ENCODE results near the gene PTPRC.

DNA sequence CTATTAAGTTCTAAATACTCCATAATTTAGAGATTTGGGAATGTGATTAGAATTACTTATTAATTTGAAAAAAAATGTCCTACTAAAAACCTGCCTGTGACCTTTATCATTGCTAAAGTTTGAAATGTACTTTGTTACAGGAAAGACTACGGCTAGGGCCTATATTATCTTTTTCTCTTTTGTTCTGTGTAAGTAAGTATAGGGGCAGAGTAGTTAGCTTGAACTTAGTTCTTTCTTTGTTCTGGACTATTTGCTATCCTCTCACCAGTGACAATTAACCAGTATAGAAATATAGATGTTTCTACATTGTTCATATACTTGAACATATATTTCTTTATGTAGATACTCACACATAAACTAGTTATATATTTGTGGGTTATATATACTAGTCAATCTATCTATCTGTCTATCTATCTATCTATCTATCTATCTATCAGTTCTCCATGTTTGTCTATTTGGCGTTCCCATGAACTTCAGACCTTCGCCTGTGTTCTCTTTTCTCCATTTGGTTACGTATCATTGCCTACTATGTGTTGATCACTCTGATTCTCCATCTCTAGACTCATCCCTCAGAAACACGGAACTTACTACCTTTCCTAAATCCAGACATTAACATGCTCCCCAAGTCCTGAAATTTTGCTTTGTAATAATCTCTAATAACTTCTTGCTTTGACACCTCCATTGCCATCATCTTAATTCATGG, 3.3 kb downstream of the PTPRC start:
- no peak for TF ChIP-seq EZH2 (IDR thresholded peaks at IDR 0.05; ENCODE audit: borderline replicate concordance, low read length)
- TF ChIP-seq, protein P1, sequence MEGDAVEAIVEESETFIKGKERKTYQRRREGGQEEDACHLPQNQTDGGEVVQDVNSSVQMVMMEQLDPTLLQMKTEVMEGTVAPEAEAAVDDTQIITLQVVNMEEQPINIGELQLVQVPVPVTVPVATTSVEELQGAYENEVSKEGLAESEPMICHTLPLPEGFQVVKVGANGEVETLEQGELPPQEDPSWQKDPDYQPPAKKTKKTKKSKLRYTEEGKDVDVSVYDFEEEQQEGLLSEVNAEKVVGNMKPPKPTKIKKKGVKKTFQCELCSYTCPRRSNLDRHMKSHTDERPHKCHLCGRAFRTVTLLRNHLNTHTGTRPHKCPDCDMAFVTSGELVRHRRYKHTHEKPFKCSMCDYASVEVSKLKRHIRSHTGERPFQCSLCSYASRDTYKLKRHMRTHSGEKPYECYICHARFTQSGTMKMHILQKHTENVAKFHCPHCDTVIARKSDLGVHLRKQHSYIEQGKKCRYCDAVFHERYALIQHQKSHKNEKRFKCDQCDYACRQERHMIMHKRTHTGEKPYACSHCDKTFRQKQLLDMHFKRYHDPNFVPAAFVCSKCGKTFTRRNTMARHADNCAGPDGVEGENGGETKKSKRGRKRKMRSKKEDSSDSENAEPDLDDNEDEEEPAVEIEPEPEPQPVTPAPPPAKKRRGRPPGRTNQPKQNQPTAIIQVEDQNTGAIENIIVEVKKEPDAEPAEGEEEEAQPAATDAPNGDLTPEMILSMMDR (IDR thresholded peaks at IDR 0.05; ENCODE audit: low read length) = no peak

All from OCI-LY1 (cell line).